Glomerular visceral epithelial cell (primary cell): ENCODE data around the gene SLC2A11.
"Not testable (repeated sequence)": the region's sequence is repeated elsewhere in the genome, so short reads cannot be mapped to it uniquely, and the experiment has no call there.

Experiments
- DNase-seq: peaks from one replicate; pipeline ENCODE4 v3.0.0-alpha.2; 2016; ENCODE audit errors: extremely low spot score

SLC2A11 gene

GRCh38 chr22:23847310-23847920, 10.3 kb upstream of the SLC2A11 start:
- DNase-seq: no peak

GRCh38 chr22:23847991-23848864, 9.4 kb upstream of the SLC2A11 start:
- DNase-seq: no peak

- DNase-seq: peak; percentile 77
Observed at GRCh38 chr22:23849009-23850006, 8.4 kb upstream of the SLC2A11 start.

GRCh38 chr22:23850136-23850611, 7.5 kb upstream of the SLC2A11 start:
- DNase-seq: no peak

GRCh38 chr22:23856721-23857605, 712 bp upstream of the SLC2A11 start:
- DNase-seq: peak; percentile 87

GRCh38 chr22:23858484-23858815, 775 bp downstream of the SLC2A11 start:
- no peak for DNase-seq

- DNase-seq: no peak
Observed at GRCh38 chr22:23859201-23859600, 1.5 kb downstream of the SLC2A11 start.

- DNase-seq: not testable (repeated sequence)
Observed at GRCh38 chr22:23860187-23860586, 2.5 kb downstream of the SLC2A11 start.

- DNase-seq: peak; percentile 46
Observed at GRCh38 chr22:23862103-23862502, 4.4 kb downstream of the SLC2A11 start.

- not testable (repeated sequence) for DNase-seq
Observed at GRCh38 chr22:23864499-23865154, 7.0 kb downstream of the SLC2A11 start.

- DNase-seq: no peak
Observed at GRCh38 chr22:23868580-23868979, 10.9 kb downstream of the SLC2A11 start.

- DNase-seq: no peak
Observed at GRCh38 chr22:23874871-23875270, 17.2 kb downstream of the SLC2A11 start.

- DNase-seq: no peak
Observed at GRCh38 chr22:23875801-23876200, 18.1 kb downstream of the SLC2A11 start.

GRCh38 chr22:23877566-23877965, 19.9 kb downstream of the SLC2A11 start:
- DNase-seq: no peak

- no peak for DNase-seq
Observed at GRCh38 chr22:23878219-23878618, 20.5 kb downstream of the SLC2A11 start.

- DNase-seq: no peak
Observed at GRCh38 chr22:23882370-23882769, 24.7 kb downstream of the SLC2A11 start.

- DNase-seq: no peak
Observed at GRCh38 chr22:23883658-23884057, 26.0 kb downstream of the SLC2A11 start.

GRCh38 chr22:23884140-23884539, 26.5 kb downstream of the SLC2A11 start:
- DNase-seq: no peak

- no peak for DNase-seq
Observed at GRCh38 chr22:23888615-23889401, 31.1 kb downstream of the SLC2A11 start.

- no peak for DNase-seq
Observed at GRCh38 chr22:23889620-23890019, 31.9 kb downstream of the SLC2A11 start.
